ENCODE measurements around the gene CLIC3. TPM values are rescaled to one million over a fixed set of nuclear protein-coding genes. Genes with fewer than 3 reads are reported as not detected.

CLIC3 gene
- total RNA-seq, 1 experiment from 2014 or later: 4.2 TPM

- BruUV-seq (replicated peaks): no TSS peak
- CTCF ChIA-PET: interaction anchor here (1.1 kb wide), 2 partner anchors 69 to 75 kb away, joined by 3 read pairs; no protein-coding TSS in a partner anchor
These were observed 36.0 kb downstream of the CLIC3 start for GRCh38 chr9:136960212-136960937.

GRCh38 chr9:136958898-136959850, 37.2 kb downstream of the CLIC3 start:
- ChIA-PET POLR2A (interaction anchor here (0.8 to 1.5 kb wide), 2 partner anchors 11 to 180 kb away, joined by 3 to 5 read pairs; partner anchors contain the start of gene GRIN1), CTCF (interaction anchor here (0.7 to 1.1 kb wide), 3 partner anchors 70 to 76 kb away, joined by 3 read pairs; no protein-coding TSS in a partner anchor)
- intact Hi-C loops (cut with micrococcal nuclease): no loop called here
- BruUV-seq (replicated peaks): no TSS peak
- Mint-ChIP-seq H3K27me3 (ENCODE audit: insufficient read depth, unreplicated experiment) (no peaks in the 10 kb centered on the region), H3K36me3 (ENCODE audit: insufficient read depth, unreplicated experiment) (peaks cover 7% of the 10 kb centered on the region), H3K9me3 (ENCODE audit: unreplicated experiment) (peaks cover 10% of the 10 kb centered on the region), H3K4me3 (ENCODE audit: unreplicated experiment) (no peak overlapping the region), H3K4me1 (ENCODE audit: insufficient read depth, unreplicated experiment) (peaks cover 10% of the 10 kb centered on the region), H3K27ac (ENCODE audit: low read depth, unreplicated experiment) (peak overlapping the region; percentile 12)
- no peak for DNase-seq (ENCODE audit: unreplicated experiment)
- TF ChIP-seq CTCF (IDR thresholded peaks at IDR 0.05; ENCODE audit: unreplicated experiment): no peak

More at GRCh38 chr9:136960212-136960937, 36.0 kb downstream of the CLIC3 start:
- Mint-ChIP-seq H3K36me3 (ENCODE audit: insufficient read depth, unreplicated experiment) (peaks cover 7% of the 10 kb centered on the region), H3K27me3 (ENCODE audit: insufficient read depth, unreplicated experiment) (no peaks in the 10 kb centered on the region), H3K4me1 (ENCODE audit: insufficient read depth, unreplicated experiment) (peaks cover 10% of the 10 kb centered on the region), H3K4me3 (ENCODE audit: unreplicated experiment) (no peak overlapping the region), H3K27ac (ENCODE audit: low read depth, unreplicated experiment) (no peak overlapping the region), H3K9me3 (ENCODE audit: unreplicated experiment) (peaks cover 10% of the 10 kb centered on the region)
- no peak for TF ChIP-seq CTCF (IDR thresholded peaks at IDR 0.05; ENCODE audit: unreplicated experiment)
- intact Hi-C loops (cut with micrococcal nuclease): no loop called here
- no peak for DNase-seq (ENCODE audit: unreplicated experiment)
- POLR2A ChIA-PET: interaction anchor here (1.5 kb wide), 1 partner anchor 12 kb away, joined by 5 read pairs; no protein-coding TSS in a partner anchor

- Mint-ChIP-seq H3K27ac (ENCODE audit: low read depth, unreplicated experiment) (peak overlapping the region; percentile 12), H3K9me3 (ENCODE audit: unreplicated experiment) (peaks cover 10% of the 10 kb centered on the region), H3K36me3 (ENCODE audit: insufficient read depth, unreplicated experiment) (peaks cover 7% of the 10 kb centered on the region), H3K4me1 (ENCODE audit: insufficient read depth, unreplicated experiment) (peaks cover 10% of the 10 kb centered on the region), H3K27me3 (ENCODE audit: insufficient read depth, unreplicated experiment) (no peaks in the 10 kb centered on the region), H3K4me3 (ENCODE audit: unreplicated experiment) (no peak overlapping the region)
- intact Hi-C loops (cut with micrococcal nuclease): no loop called here
- POLR2A ChIA-PET: no interaction called here
- TF ChIP-seq CTCF (IDR thresholded peaks at IDR 0.05; ENCODE audit: unreplicated experiment): no peak
- CTCF ChIA-PET: no interaction called here
- DNase-seq (ENCODE audit: unreplicated experiment): no peak
- no TSS peak for BruUV-seq (replicated peaks)
These were observed 37.9 kb downstream of the CLIC3 start for GRCh38 chr9:136958473-136958872.

- intact Hi-C loops (cut with micrococcal nuclease): no loop called here
- Mint-ChIP-seq H3K4me1 (ENCODE audit: insufficient read depth, unreplicated experiment) (peaks cover 8% of the 10 kb centered on the region), H3K9me3 (ENCODE audit: unreplicated experiment) (peaks cover 10% of the 10 kb centered on the region), H3K27ac (ENCODE audit: low read depth, unreplicated experiment) (no peak overlapping the region), H3K36me3 (ENCODE audit: insufficient read depth, unreplicated experiment) (peaks cover 1% of the 10 kb centered on the region), H3K27me3 (ENCODE audit: insufficient read depth, unreplicated experiment) (no peaks in the 10 kb centered on the region), H3K4me3 (ENCODE audit: unreplicated experiment) (no peak overlapping the region)
- no peak for DNase-seq (ENCODE audit: unreplicated experiment)
- ChIA-PET CTCF (interaction anchor here (0.6 kb wide), 1 partner anchor 88 kb away, joined by 3 read pairs; no protein-coding TSS in a partner anchor), POLR2A (no interaction called here)
- no peak for TF ChIP-seq CTCF (IDR thresholded peaks at IDR 0.05; ENCODE audit: unreplicated experiment)
- no TSS peak for BruUV-seq (replicated peaks)
These were observed 38.5 kb downstream of the CLIC3 start for GRCh38 chr9:136957901-136958300.
